VCaP (cell line): Measurements from ENCODE around the gene ABHD17C.
A peak's percentile ranks its signal among the peaks of the same experiment; 100 is the strongest.

ENCODE experiments used
- H3K27ac ChIP-seq: fragments of 450-650 bp; 2 replicates; pipeline ENCODE4 v1.5.1; 2017
- TF ChIP-seq, protein P1 (sequence below): fragments of 450-650 bp; conservative IDR thresholded peaks from 2 replicates; pipeline ENCODE4 v1.5.1; 2017; ENCODE audit warnings: mild to moderate bottlenecking, moderate library complexity

ABHD17C gene

DNA sequence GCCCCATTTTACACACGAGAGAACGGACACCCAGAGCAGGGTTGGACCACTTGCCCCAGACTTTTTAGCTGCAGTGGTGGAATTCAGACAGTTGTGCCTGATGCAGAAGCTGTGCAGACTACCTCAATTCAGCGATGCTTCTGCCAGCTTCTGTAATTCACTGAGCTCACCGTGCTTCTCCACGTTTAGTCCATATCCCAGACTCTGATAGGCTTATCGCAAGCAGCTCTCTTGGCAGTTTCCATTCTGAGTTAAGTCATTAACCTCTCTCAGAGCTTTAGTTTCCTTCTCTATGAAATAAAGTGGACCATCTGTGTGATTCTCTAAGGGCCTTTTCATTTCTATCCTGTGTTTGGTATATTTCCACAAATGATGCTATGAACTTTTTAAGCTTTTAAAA lies 37.1 kb downstream of the ABHD17C start:
- H3K27ac ChIP-seq, result no peak overlapping the region; the same call in 1 of the 2 replicates
- TF ChIP-seq, protein P1, sequence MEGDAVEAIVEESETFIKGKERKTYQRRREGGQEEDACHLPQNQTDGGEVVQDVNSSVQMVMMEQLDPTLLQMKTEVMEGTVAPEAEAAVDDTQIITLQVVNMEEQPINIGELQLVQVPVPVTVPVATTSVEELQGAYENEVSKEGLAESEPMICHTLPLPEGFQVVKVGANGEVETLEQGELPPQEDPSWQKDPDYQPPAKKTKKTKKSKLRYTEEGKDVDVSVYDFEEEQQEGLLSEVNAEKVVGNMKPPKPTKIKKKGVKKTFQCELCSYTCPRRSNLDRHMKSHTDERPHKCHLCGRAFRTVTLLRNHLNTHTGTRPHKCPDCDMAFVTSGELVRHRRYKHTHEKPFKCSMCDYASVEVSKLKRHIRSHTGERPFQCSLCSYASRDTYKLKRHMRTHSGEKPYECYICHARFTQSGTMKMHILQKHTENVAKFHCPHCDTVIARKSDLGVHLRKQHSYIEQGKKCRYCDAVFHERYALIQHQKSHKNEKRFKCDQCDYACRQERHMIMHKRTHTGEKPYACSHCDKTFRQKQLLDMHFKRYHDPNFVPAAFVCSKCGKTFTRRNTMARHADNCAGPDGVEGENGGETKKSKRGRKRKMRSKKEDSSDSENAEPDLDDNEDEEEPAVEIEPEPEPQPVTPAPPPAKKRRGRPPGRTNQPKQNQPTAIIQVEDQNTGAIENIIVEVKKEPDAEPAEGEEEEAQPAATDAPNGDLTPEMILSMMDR, result no peak

DNA sequence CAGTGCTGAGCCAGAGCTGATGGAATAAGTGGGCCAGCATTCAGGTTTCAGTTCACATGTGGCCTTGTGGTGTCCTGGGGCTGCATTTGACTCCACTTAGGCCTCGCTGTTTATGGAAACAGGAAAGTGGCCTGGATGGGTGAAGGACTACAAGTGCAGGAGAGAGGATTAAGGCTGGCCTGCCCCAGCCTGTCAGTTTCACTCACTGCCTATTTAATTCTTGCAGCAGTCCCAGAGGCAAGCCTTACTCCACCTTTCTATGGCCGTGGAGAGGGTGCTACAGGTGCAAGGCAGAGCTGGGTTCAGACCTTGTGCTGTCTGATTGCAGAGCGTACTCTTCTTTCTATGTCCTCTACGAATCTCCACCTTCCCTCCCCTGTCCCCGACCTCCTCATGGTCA lies 37.7 kb downstream of the ABHD17C start:
- H3K27ac ChIP-seq, result peak overlapping the region; percentile 31; the same call in 1 of the 2 replicates
- TF ChIP-seq, protein P1, result no peak

DNA sequence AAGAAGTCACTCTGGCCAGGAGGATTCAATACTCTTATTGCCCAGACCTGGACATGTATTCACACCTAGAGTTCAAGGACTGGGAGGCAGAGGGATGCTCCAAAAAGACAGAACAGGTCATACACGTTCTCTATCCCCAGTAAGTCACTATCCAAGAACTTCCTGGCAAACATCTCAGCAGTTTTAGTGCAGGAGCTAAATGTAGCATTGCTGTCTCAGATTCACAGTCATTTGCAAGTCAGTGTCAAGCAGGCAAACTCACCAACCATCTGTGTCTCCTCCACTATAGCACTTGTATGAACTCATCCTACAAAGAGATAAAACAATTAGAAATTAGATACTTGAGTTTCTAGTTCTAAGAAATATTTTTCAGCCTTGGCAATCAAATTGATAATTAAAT lies 38.4 kb downstream of the ABHD17C start:
- peak overlapping the region; percentile 31; the same call in 1 of the 2 replicates for H3K27ac ChIP-seq
- TF ChIP-seq, protein P1, result no peak

DNA sequence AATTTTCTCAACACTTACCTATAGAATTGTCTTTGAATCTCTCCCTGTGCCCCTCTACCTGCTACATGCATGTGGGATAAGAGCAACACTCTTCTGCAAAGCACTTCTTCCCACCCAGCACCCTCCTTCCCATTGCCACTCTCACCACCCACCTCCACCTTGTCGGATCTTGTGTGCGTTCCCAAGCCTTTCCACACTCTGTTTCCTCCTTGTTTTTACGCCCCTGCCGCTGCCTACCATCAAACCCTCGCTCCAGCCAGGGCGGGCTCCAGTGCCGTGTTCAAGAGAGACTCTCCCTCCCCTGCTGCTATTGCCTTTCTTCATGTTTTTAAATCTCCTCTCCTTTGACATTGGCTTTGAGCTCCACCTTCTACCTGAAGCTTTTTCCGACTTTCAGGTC lies 40.2 kb downstream of the ABHD17C start:
- H3K27ac ChIP-seq, result peak overlapping the region; percentile 84
- TF ChIP-seq, protein P1, result no peak

DNA sequence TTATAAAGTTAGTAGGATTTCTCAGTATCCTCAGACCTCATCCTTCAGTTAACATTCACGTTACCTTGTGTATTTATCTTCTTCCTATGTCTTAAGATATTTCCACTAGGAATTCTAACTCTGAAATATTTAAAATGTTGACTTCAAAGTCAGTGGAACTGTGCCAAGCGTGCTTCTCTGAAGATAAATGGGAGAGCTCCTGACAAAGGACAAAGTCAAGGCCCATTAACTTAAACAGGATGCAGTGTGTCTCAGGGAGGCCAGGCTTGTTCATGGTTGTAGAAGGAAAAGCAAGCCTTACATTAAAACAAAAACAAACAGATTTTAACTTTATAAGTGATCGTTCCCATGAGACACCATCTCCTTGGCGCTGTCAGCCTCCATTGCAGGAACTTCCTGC lies 41.5 kb downstream of the ABHD17C start:
- peak overlapping the region; percentile 84 for H3K27ac ChIP-seq
- TF ChIP-seq, protein P1, result no peak

DNA sequence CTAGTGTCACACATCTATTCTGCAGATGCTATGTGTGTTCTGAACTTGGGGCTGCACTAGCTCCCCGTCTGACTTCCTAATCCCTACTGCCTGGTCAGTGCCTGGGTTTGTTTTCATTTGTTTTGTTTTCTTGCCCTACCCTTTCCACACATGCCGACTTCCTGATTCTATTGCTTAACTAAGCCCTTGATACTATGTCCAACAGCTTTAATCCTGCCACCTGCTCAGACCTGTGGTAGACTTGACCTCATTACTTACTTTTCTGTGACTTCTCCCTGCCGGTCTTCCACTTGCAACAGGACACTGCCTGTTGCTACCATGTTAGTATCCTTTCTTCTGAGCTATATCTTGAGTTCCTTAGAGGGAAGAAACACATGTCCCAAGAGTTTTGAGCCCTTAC lies 44.8 kb downstream of the ABHD17C start:
- no peak overlapping the region for H3K27ac ChIP-seq
- TF ChIP-seq, protein P1, result no peak

DNA sequence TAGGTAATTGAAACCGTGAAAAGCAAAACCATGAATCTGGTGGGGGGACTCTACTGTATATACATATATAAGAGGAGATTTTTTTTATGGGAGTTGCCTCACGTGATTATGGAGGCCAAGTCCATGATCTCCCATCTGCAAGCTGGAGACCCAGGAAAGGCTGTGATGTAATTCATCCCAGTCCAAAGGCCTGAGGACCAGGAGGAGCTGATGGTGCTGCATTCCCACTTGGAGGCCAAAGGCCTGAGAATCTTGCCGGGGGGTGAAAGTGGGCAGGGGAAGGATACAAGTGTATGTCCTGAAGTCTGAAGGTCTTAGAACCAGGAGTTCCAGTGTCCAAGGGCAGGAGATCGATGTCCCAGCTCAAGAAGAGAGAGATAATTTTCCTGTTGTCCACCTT lies 47.0 kb downstream of the ABHD17C start:
- no peak overlapping the region for H3K27ac ChIP-seq
- TF ChIP-seq, protein P1, result no peak
